ENCODE data around the gene FAF1.

The FAF1 gene

DNA sequence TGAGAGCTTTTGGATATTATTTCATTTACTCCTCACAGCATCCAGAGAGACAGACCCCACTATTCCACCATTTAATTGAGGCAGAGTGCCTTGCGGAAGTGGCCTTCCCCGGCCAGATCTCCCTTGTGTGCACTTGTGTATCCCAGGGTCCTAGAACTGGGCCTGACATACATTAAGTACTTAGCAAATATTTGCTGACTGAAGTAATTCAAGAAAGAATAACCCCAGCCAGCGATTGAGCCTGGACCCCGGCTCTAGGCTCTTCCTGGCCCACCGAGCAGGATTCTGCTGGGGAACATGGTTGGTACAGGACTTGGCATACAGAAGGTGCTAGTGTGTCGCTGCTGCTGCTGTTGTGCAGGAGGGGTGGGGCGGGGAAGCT lies 545.2 kb downstream of the FAF1 start:
- H3K27ac ChIP-seq (ENCODE audit: extremely low read depth, low read depth, low read length) = no peak overlapping the region
- POLR2A ChIA-PET = no interaction called here
- no peaks in the 10 kb centered on the region for H3K9me3 ChIP-seq (ENCODE audit: control insufficient read depth, insufficient read depth, low read depth, low read length)
- H3K36me3 ChIP-seq (ENCODE audit: control insufficient read depth in 2 of 2, insufficient read depth in 1 of 2, low read length in 2 of 2) = peaks cover 0 to 16% of the 10 kb centered on the region in 2 experiments; a peak in 1 of 3 replicates
- H3K4me1 ChIP-seq (ENCODE audit: control insufficient read depth, insufficient read depth, low read length) = no peaks in the 10 kb centered on the region
- TF ChIP-seq BCL11A (tag by site-specific recombination; IDR thresholded peaks at IDR 0.05; ENCODE audit: low read depth) = no peak
- no peak for TF ChIP-seq ZNF394 (tag by site-specific recombination; IDR thresholded peaks at IDR 0.05; ENCODE audit: borderline replicate concordance)
- no peak for TF ChIP-seq ZNF664 (tag by site-specific recombination; IDR thresholded peaks at IDR 0.05)
- TF ChIP-seq ZNF501 (tag by site-specific recombination; IDR thresholded peaks at IDR 0.05) = no peak
- TF ChIP-seq, protein P1, sequence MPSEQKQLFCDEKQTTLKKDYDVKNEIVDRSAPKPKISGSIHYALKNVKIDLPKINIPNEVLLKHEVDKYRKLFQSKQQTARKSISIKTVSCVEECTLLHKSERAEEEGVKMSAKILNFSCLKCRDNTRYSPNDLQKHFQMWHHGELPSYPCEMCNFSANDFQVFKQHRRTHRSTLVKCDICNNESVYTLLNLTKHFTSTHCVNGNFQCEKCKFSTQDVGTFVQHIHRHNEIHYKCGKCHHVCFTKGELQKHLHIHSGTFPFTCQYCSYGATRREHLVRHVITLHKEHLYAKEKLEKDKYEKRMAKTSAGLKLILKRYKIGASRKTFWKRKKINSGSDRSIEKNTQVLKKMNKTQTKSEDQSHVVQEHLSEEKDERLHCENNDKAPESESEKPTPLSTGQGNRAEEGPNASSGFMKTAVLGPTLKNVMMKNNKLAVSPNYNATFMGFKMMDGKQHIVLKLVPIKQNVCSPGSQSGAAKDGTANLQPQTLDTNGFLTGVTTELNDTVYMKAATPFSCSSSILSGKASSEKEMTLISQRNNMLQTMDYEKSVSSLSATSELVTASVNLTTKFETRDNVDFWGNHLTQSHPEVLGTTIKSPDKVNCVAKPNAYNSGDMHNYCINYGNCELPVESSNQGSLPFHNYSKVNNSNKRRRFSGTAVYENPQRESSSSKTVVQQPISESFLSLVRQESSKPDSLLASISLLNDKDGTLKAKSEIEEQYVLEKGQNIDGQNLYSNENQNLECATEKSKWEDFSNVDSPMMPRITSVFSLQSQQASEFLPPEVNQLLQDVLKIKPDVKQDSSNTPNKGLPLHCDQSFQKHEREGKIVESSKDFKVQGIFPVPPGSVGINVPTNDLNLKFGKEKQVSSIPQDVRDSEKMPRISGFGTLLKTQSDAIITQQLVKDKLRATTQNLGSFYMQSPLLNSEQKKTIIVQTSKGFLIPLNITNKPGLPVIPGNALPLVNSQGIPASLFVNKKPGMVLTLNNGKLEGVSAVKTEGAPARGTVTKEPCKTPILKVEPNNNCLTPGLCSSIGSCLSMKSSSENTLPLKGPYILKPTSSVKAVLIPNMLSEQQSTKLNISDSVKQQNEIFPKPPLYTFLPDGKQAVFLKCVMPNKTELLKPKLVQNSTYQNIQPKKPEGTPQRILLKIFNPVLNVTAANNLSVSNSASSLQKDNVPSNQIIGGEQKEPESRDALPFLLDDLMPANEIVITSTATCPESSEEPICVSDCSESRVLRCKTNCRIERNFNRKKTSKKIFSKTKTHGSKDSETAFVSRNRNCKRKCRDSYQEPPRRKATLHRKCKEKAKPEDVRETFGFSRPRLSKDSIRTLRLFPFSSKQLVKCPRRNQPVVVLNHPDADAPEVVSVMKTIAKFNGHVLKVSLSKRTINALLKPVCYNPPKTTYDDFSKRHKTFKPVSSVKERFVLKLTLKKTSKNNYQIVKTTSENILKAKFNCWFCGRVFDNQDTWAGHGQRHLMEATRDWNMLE (tag by site-specific recombination; conservative IDR thresholded peaks at IDR 0.05; ENCODE audit: low read depth) = no peak
- TF ChIP-seq, protein P2, sequence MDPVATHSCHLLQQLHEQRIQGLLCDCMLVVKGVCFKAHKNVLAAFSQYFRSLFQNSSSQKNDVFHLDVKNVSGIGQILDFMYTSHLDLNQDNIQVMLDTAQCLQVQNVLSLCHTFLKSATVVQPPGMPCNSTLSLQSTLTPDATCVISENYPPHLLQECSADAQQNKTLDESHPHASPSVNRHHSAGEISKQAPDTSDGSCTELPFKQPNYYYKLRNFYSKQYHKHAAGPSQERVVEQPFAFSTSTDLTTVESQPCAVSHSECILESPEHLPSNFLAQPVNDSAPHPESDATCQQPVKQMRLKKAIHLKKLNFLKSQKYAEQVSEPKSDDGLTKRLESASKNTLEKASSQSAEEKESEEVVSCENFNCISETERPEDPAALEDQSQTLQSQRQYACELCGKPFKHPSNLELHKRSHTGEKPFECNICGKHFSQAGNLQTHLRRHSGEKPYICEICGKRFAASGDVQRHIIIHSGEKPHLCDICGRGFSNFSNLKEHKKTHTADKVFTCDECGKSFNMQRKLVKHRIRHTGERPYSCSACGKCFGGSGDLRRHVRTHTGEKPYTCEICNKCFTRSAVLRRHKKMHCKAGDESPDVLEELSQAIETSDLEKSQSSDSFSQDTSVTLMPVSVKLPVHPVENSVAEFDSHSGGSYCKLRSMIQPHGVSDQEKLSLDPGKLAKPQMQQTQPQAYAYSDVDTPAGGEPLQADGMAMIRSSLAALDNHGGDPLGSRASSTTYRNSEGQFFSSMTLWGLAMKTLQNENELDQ (tag by site-specific recombination; IDR thresholded peaks at IDR 0.05; ENCODE audit: low read depth) = no peak
- TF ChIP-seq ZNF140 (tag by site-specific recombination; IDR thresholded peaks at IDR 0.05) = no peak
- TF ChIP-seq, protein P3, sequence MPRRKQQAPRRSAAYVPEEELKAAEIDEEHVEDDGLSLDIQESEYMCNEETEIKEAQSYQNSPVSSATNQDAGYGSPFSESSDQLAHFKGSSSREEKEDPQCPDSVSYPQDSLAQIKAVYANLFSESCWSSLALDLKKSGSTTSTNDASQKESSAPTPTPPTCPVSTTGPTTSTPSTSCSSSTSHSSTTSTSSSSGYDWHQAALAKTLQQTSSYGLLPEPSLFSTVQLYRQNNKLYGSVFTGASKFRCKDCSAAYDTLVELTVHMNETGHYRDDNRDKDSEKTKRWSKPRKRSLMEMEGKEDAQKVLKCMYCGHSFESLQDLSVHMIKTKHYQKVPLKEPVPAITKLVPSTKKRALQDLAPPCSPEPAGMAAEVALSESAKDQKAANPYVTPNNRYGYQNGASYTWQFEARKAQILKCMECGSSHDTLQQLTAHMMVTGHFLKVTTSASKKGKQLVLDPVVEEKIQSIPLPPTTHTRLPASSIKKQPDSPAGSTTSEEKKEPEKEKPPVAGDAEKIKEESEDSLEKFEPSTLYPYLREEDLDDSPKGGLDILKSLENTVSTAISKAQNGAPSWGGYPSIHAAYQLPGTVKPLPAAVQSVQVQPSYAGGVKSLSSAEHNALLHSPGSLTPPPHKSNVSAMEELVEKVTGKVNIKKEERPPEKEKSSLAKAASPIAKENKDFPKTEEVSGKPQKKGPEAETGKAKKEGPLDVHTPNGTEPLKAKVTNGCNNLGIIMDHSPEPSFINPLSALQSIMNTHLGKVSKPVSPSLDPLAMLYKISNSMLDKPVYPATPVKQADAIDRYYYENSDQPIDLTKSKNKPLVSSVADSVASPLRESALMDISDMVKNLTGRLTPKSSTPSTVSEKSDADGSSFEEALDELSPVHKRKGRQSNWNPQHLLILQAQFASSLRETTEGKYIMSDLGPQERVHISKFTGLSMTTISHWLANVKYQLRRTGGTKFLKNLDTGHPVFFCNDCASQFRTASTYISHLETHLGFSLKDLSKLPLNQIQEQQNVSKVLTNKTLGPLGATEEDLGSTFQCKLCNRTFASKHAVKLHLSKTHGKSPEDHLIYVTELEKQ (tag by site-specific recombination; IDR thresholded peaks at IDR 0.05; ENCODE audit: borderline replicate concordance) = no peak
- TF ChIP-seq ZNF544 (tag by site-specific recombination; IDR thresholded peaks at IDR 0.05) = no peak
- no peak for TF ChIP-seq GLIS2 (tag by site-specific recombination; IDR thresholded peaks at IDR 0.05)
- TF ChIP-seq REPIN1 (tag by site-specific recombination; IDR thresholded peaks at IDR 0.05; ENCODE audit: low read depth) = no peak
- no peak for TF ChIP-seq ZNF175 (tag by site-specific recombination; IDR thresholded peaks at IDR 0.05)
- TF ChIP-seq, protein P4, sequence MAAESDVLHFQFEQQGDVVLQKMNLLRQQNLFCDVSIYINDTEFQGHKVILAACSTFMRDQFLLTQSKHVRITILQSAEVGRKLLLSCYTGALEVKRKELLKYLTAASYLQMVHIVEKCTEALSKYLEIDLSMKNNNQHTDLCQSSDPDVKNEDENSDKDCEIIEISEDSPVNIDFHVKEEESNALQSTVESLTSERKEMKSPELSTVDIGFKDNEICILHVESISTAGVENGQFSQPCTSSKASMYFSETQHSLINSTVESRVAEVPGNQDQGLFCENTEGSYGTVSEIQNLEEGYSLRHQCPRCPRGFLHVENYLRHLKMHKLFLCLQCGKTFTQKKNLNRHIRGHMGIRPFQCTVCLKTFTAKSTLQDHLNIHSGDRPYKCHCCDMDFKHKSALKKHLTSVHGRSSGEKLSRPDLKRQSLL (tag by site-specific recombination; IDR thresholded peaks at IDR 0.05) = no peak
- no peak for TF ChIP-seq ZNF514 (tag by site-specific recombination; IDR thresholded peaks at IDR 0.05)
- no peak for TF ChIP-seq ZNF146 (tag by site-specific recombination; IDR thresholded peaks at IDR 0.05)
- no peak for TF ChIP-seq OSR2 (tag by site-specific recombination; IDR thresholded peaks at IDR 0.05)
- no peak for TF ChIP-seq ZNF112 (tag by site-specific recombination; IDR thresholded peaks at IDR 0.05)
- TF ChIP-seq, protein P5, sequence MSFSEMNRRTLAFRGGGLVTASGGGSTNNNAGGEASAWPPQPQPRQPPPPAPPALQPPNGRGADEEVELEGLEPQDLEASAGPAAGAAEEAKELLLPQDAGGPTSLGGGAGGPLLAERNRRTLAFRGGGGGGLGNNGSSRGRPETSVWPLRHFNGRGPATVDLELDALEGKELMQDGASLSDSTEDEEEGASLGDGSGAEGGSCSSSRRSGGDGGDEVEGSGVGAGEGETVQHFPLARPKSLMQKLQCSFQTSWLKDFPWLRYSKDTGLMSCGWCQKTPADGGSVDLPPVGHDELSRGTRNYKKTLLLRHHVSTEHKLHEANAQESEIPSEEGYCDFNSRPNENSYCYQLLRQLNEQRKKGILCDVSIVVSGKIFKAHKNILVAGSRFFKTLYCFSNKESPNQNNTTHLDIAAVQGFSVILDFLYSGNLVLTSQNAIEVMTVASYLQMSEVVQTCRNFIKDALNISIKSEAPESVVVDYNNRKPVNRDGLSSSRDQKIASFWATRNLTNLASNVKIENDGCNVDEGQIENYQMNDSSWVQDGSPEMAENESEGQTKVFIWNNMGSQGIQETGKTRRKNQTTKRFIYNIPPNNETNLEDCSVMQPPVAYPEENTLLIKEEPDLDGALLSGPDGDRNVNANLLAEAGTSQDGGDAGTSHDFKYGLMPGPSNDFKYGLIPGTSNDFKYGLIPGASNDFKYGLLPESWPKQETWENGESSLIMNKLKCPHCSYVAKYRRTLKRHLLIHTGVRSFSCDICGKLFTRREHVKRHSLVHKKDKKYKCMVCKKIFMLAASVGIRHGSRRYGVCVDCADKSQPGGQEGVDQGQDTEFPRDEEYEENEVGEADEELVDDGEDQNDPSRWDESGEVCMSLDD (tag by site-specific recombination; IDR thresholded peaks at IDR 0.05) = no peak
- CTCF ChIA-PET = no interaction called here
- H3K4me3 ChIP-seq (ENCODE audit: low read depth, low read length) = no peak overlapping the region

All from HEK293 (cell line).